Testis (tissue), 2 donors: ENCODE measurements around the gene NRCAM.

ENCODE experiments used
- CTCF ChIP-seq, 3 experiments: fragments of 450-650 bp in 2 of 3; fragments of 200-600 bp in 1 of 3; sonication (generic) in 1 of 3; IDR thresholded peaks; one replicate each; pipeline ENCODE4 v1.5.1; 2016 to 2019; ENCODE audit warnings: antibody characterized with exemption in 3 of 3, mild to moderate bottlenecking in 2 of 3, moderate library complexity in 1 of 3
- POLR2A ChIP-seq: fragments of 450-650 bp; IDR thresholded peaks from one replicate; pipeline ENCODE4 v1.6.1; 2017; ENCODE audit warnings: antibody characterized with exemption, mild to moderate bottlenecking, moderate library complexity

GRCh38 chr7:108097703-108098102 lies 358.5 kb downstream of the NRCAM start:
- TF ChIP-seq POLR2A (no peak), CTCF (IDR thresholded peaks at IDR 0.05) (peak in 2 of 3 experiments; percentile 23 to 36)
